Endothelial cell of umbilical vein (primary cell): ENCODE measurements around the gene DQX1.

Experiments
- EZH2 ChIP-seq: IDR thresholded peaks from 2 replicates; pipeline ENCODE4 v1.6.1; 2012; ENCODE audit warnings: borderline replicate concordance, low read depth, mild to moderate bottlenecking, moderate library complexity, low read length, inconsistent platforms; ENCODE audit not compliant: severe bottlenecking
- GATA2 ChIP-seq: IDR thresholded peaks from 2 replicates; pipeline ENCODE4 v1.7.0; 2011; ENCODE audit warnings: low read depth, mild to moderate bottlenecking, moderate library complexity, mixed read lengths, low read length; ENCODE audit not compliant: insufficient read length, insufficient read depth
- MYC ChIP-seq: IDR thresholded peaks from one replicate; pipeline ENCODE4 v1.6.1; 2011; ENCODE audit warnings: mild to moderate bottlenecking, low read depth, low read length
- POLR2A ChIP-seq: IDR thresholded peaks from 2 replicates; pipeline ENCODE4 v1.6.1; 2012; ENCODE audit warnings: low read depth, mild to moderate bottlenecking, control low read depth, low read length
- TF ChIP-seq, protein P1 (sequence below), 2 donors: IDR thresholded peaks; 1 replicate in 1 of 2; 2 replicates in 1 of 2; pipeline ENCODE4 v1.5.1; 2011; ENCODE audit warnings: low read length in 2 of 2, mild to moderate bottlenecking in 2 of 2, moderate library complexity in 2 of 2, control low read depth in 1 of 2, inconsistent platforms in 1 of 2, low read depth in 1 of 2; ENCODE audit not compliant: insufficient read depth in 1 of 2; ENCODE audit errors: extremely low read depth in 1 of 2
- TF ChIP-seq, protein P2 (sequence below): IDR thresholded peaks from 2 replicates; pipeline ENCODE4 v1.6.1; 2011; ENCODE audit not compliant: insufficient read depth, insufficient read length

DNA sequence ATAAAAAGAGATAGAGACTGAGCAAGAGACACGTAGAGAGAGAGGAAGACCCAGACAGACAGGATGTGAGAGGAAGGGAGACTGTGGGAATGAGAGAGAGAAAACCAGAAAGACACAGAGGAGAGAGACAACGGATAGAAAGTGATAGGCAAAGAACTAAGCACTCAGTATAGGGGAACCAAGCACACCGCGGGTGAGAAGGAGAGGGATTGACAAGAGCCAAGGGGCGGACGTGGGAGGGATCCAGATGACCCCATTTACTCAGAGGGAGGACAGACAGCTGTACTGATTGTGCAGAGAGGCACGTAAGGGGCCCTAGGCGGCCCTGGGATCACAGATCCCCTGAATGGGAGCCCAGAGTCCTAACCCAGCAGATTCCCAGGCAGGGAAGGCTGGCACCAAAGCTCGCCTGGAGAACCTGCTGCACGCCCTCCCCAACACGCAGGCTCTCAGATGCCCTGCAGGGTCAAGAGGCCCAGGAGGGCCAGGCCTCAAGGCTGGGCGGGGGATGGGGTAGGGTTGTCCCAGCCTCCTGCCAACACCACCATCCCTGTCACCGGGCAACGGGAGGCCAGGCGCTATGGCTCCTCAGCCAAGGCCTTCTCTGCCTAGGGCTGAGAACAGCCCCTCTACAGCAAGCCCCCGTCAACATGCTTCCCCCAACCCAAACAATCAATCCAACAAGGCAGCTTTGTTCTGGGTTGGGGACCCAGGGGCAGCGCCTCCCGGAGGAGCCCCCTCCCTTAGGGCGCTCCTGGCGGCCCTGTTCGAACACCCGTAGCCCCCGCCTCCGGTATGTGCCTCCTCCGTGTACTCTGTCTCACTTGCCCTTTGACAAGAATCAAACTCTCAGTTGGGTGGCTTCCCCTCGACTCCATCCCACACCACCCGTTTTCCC is 27.1 kb upstream of the DQX1 start:
- TF ChIP-seq, protein P1, sequence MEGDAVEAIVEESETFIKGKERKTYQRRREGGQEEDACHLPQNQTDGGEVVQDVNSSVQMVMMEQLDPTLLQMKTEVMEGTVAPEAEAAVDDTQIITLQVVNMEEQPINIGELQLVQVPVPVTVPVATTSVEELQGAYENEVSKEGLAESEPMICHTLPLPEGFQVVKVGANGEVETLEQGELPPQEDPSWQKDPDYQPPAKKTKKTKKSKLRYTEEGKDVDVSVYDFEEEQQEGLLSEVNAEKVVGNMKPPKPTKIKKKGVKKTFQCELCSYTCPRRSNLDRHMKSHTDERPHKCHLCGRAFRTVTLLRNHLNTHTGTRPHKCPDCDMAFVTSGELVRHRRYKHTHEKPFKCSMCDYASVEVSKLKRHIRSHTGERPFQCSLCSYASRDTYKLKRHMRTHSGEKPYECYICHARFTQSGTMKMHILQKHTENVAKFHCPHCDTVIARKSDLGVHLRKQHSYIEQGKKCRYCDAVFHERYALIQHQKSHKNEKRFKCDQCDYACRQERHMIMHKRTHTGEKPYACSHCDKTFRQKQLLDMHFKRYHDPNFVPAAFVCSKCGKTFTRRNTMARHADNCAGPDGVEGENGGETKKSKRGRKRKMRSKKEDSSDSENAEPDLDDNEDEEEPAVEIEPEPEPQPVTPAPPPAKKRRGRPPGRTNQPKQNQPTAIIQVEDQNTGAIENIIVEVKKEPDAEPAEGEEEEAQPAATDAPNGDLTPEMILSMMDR (IDR thresholded peaks at IDR 0.05; ENCODE audit: extremely low read depth in 1 of 2, insufficient read depth in 1 of 2, low read depth in 1 of 2, low read length in 2 of 2): no peak
- TF ChIP-seq POLR2A (no peak), EZH2 (no peak), GATA2 (no peak), MYC (no peak)
- TF ChIP-seq, protein P2, sequence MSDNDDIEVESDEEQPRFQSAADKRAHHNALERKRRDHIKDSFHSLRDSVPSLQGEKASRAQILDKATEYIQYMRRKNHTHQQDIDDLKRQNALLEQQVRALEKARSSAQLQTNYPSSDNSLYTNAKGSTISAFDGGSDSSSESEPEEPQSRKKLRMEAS: no peak
